Right atrium auricular region (tissue), 2 donors: ENCODE measurements around the gene ACD. TPM values are rescaled to one million over a fixed set of nuclear protein-coding genes. Genes with fewer than 3 reads are reported as not detected.

Experiments used
- DNase-seq: peaks from one replicate; pipeline ENCODE4 v3.0.0-alpha.2; 2019; ENCODE audit warnings: low spot score
- H3K27ac ChIP-seq, 2 donors: fragments of 200-600 bp; sonication (generic); 1 replicate in 1 of 2; 2 replicates in 1 of 2; pipeline ENCODE4 v1.5.1; 2016 to 2019
- H3K27me3 ChIP-seq, 2 donors: fragments of 200-600 bp; sonication (generic); one replicate each; pipeline versions ENCODE4 v1.5.1 to v1.6.0; 2017 to 2019
- H3K36me3 ChIP-seq: fragments of 200-600 bp; sonication (generic); one replicate; pipeline ENCODE4 v1.5.1; 2016
- H3K4me1 ChIP-seq, 2 donors: fragments of 200-600 bp; sonication (generic); one replicate each; pipeline versions ENCODE4 v1.5.1 to v1.6.0; 2017 to 2019
- H3K4me3 ChIP-seq, 2 donors: fragments of 200-600 bp; sonication (generic); 1 replicate in 1 of 2; 2 replicates in 1 of 2; pipeline ENCODE4 v1.5.1; 2017 to 2019; ENCODE audit warnings: mild to moderate bottlenecking in 1 of 2, moderate library complexity in 1 of 2
- H3K9me3 ChIP-seq, 2 donors: fragments of 200-600 bp; sonication (generic); one replicate each; pipeline ENCODE4 v1.5.1; 2019
- CTCF ChIP-seq, 2 donors: fragments of 200-600 bp; sonication (generic); IDR thresholded peaks; one replicate each; pipeline ENCODE4 v1.5.1; 2019; ENCODE audit warnings: antibody characterized with exemption in 2 of 2
- total RNA-seq, 2 donors: library from RNA; depleted of rRNA; stranded (reverse); fragments of >200 nt; gene quantifications; one replicate each; pipeline ENCODE4 v1.1.0, GENCODE V29; 2016

Gene ACD
- total RNA-seq, 2 donors from 2014 or later = 7.0 to 10.8 TPM

GRCh38 chr16:67704110-67704509, 44.0 kb upstream of the ACD start:
- Histone ChIP-seq H3K27ac (no peak overlapping the region), H3K27me3 (no peaks in the 10 kb centered on the region)

GRCh38 chr16:67703626-67704025, 43.6 kb upstream of the ACD start:
- no peak for TF ChIP-seq CTCF (IDR thresholded peaks at IDR 0.05)
- no peak for DNase-seq
- no peaks in the 10 kb centered on the region for H3K27me3 ChIP-seq
- no peak overlapping the region for H3K27ac ChIP-seq
- H3K4me1 ChIP-seq = no peaks in the 10 kb centered on the region
- H3K4me3 ChIP-seq = no peak overlapping the region
- no peaks in the 10 kb centered on the region for H3K36me3 ChIP-seq
- no peaks in the 10 kb centered on the region for H3K9me3 ChIP-seq

More at GRCh38 chr16:67704110-67704509, 44.0 kb upstream of the ACD start:
- H3K4me3 ChIP-seq = no peak overlapping the region
- no peaks in the 10 kb centered on the region for H3K36me3 ChIP-seq
- H3K9me3 ChIP-seq = no peaks in the 10 kb centered on the region
- H3K4me1 ChIP-seq = no peaks in the 10 kb centered on the region
- TF ChIP-seq CTCF (IDR thresholded peaks at IDR 0.05) = no peak
- DNase-seq = no peak

- H3K27ac ChIP-seq = no peak overlapping the region
- no peak overlapping the region for H3K4me3 ChIP-seq
- H3K9me3 ChIP-seq = no peaks in the 10 kb centered on the region
- no peaks in the 10 kb centered on the region for H3K36me3 ChIP-seq
- DNase-seq = no peak
- no peaks in the 10 kb centered on the region for H3K4me1 ChIP-seq
- no peaks in the 10 kb centered on the region for H3K27me3 ChIP-seq
- no peak for TF ChIP-seq CTCF (IDR thresholded peaks at IDR 0.05)
Measured at GRCh38 chr16:67702130-67702529, 42.1 kb upstream of the ACD start.

- Histone ChIP-seq H3K27ac (no peak overlapping the region), H3K4me3 (no peak overlapping the region), H3K27me3 (no peaks in the 10 kb centered on the region), H3K9me3 (no peaks in the 10 kb centered on the region), H3K4me1 (no peaks in the 10 kb centered on the region), H3K36me3 (no peaks in the 10 kb centered on the region)
- TF ChIP-seq CTCF (IDR thresholded peaks at IDR 0.05) = no peak
- no peak for DNase-seq
Measured at GRCh38 chr16:67701420-67701819, 41.4 kb upstream of the ACD start.

GRCh38 chr16:67699265-67699664, 39.2 kb upstream of the ACD start:
- no peak overlapping the region for H3K27ac ChIP-seq
- H3K36me3 ChIP-seq = no peaks in the 10 kb centered on the region
- H3K27me3 ChIP-seq = no peaks in the 10 kb centered on the region
- no peak for TF ChIP-seq CTCF (IDR thresholded peaks at IDR 0.05)
- no peak overlapping the region for H3K4me3 ChIP-seq
- no peaks in the 10 kb centered on the region for H3K9me3 ChIP-seq
- DNase-seq = no peak
- no peaks in the 10 kb centered on the region for H3K4me1 ChIP-seq

GRCh38 chr16:67697422-67698185, 37.5 kb upstream of the ACD start:
- no peak overlapping the region for H3K27ac ChIP-seq
- no peaks in the 10 kb centered on the region for H3K9me3 ChIP-seq
- no peaks in the 10 kb centered on the region for H3K4me1 ChIP-seq
- no peak for DNase-seq
- H3K36me3 ChIP-seq = no peaks in the 10 kb centered on the region
- no peaks in the 10 kb centered on the region for H3K27me3 ChIP-seq
- TF ChIP-seq CTCF (IDR thresholded peaks at IDR 0.05) = no peak
- no peak overlapping the region for H3K4me3 ChIP-seq
